HEK293 (cell line): ENCODE measurements around the gene ERBB2.

Experiments
- KLF1 ChIP-seq: fragments of 450-650 bp; formaldehyde crosslinking; IDR thresholded peaks from 2 replicates; pipeline ENCODE4 v1.5.1; 2016; ENCODE audit warnings: missing biosample characterization, missing genetic modification characterization
- KLF10 ChIP-seq: fragments of 450-650 bp; IDR thresholded peaks from 2 replicates; pipeline ENCODE4 v1.5.1; 2018; ENCODE audit warnings: missing biosample characterization, mild to moderate bottlenecking, missing genetic modification characterization
- SCRT2 ChIP-seq: fragments of 450-650 bp; formaldehyde crosslinking; IDR thresholded peaks from 2 replicates; pipeline ENCODE4 v1.5.1; 2016; ENCODE audit warnings: missing biosample characterization, missing genetic modification characterization
- ZIC2 ChIP-seq: fragments of 450-650 bp; formaldehyde crosslinking; IDR thresholded peaks from 2 replicates; pipeline ENCODE4 v1.5.1; 2016; ENCODE audit warnings: missing biosample characterization, missing genetic modification characterization
- ZNF133 ChIP-seq: fragments of 450-650 bp; formaldehyde crosslinking; IDR thresholded peaks from 2 replicates; pipeline ENCODE4 v1.5.1; 2016; ENCODE audit warnings: missing biosample characterization, missing genetic modification characterization
- ZNF211 ChIP-seq: fragments of 450-650 bp; formaldehyde crosslinking; IDR thresholded peaks from 2 replicates; pipeline ENCODE4 v1.5.1; 2016; ENCODE audit warnings: low read depth, missing biosample characterization, missing genetic modification characterization
- ZNF354C ChIP-seq: fragments of 450-650 bp; formaldehyde crosslinking; IDR thresholded peaks from 2 replicates; pipeline ENCODE4 v1.5.1; 2016; ENCODE audit warnings: missing biosample characterization, missing genetic modification characterization, low read depth, borderline replicate concordance
- ZNF391 ChIP-seq: fragments of 450-650 bp; formaldehyde crosslinking; IDR thresholded peaks from 2 replicates; pipeline ENCODE4 v1.5.1; 2016; ENCODE audit warnings: low read depth, missing biosample characterization, missing genetic modification characterization, borderline replicate concordance
- ZNF501 ChIP-seq: fragments of 450-650 bp; formaldehyde crosslinking; IDR thresholded peaks from 2 replicates; pipeline ENCODE4 v1.5.1; 2016; ENCODE audit warnings: missing biosample characterization, missing genetic modification characterization
- ZNF560 ChIP-seq: fragments of 450-650 bp; formaldehyde crosslinking; IDR thresholded peaks from 2 replicates; pipeline ENCODE4 v1.5.1; 2017; ENCODE audit warnings: missing biosample characterization, missing genetic modification characterization, borderline replicate concordance
- ZNF571 ChIP-seq: fragments of 450-650 bp; formaldehyde crosslinking; IDR thresholded peaks from 2 replicates; pipeline ENCODE4 v1.5.0; 2017; ENCODE audit warnings: missing biosample characterization, missing genetic modification characterization
- ZNF629 ChIP-seq: fragments of 450-650 bp; formaldehyde crosslinking; IDR thresholded peaks from 2 replicates; pipeline ENCODE4 v1.5.1; 2017; ENCODE audit warnings: missing biosample characterization, missing genetic modification characterization
- ZNF677 ChIP-seq: fragments of 450-650 bp; IDR thresholded peaks from 2 replicates; pipeline ENCODE4 v1.5.0; 2018; ENCODE audit warnings: missing biosample characterization, mild to moderate bottlenecking, missing genetic modification characterization, moderate library complexity
- ZNF776 ChIP-seq: fragments of 450-650 bp; formaldehyde crosslinking; IDR thresholded peaks from 2 replicates; pipeline ENCODE4 v1.5.0; 2017; ENCODE audit warnings: missing biosample characterization, missing genetic modification characterization, borderline replicate concordance
- ZXDB ChIP-seq: fragments of 450-650 bp; formaldehyde crosslinking; IDR thresholded peaks from 2 replicates; pipeline ENCODE4 v1.5.1; 2016; ENCODE audit warnings: missing biosample characterization, missing genetic modification characterization
- TF ChIP-seq, protein P1 (sequence below): fragments of 450-650 bp; formaldehyde crosslinking; IDR thresholded peaks from 2 replicates; pipeline ENCODE4 v1.5.1; 2017; ENCODE audit warnings: missing biosample characterization, missing genetic modification characterization
- TF ChIP-seq, protein P2 (sequence below): fragments of 450-650 bp; IDR thresholded peaks from 2 replicates; pipeline ENCODE4 v1.5.1; 2018; ENCODE audit warnings: missing biosample characterization, missing genetic modification characterization
- TF ChIP-seq, protein P3 (sequence below): sonication (generic); formaldehyde crosslinking; IDR thresholded peaks from 2 replicates; pipeline ENCODE4 v1.8.1; 2022; ENCODE audit warnings: mild to moderate bottlenecking, moderate library complexity, missing genetic modification reagents
- TF ChIP-seq, protein P4 (sequence below): fragments of 450-650 bp; formaldehyde crosslinking; IDR thresholded peaks from 2 replicates; pipeline ENCODE4 v1.5.1; 2016; ENCODE audit warnings: missing biosample characterization, missing genetic modification characterization, borderline replicate concordance
- TF ChIP-seq, protein P5 (sequence below): fragments of 450-650 bp; formaldehyde crosslinking; IDR thresholded peaks from 2 replicates; pipeline ENCODE4 v1.5.1; 2016; ENCODE audit warnings: missing biosample characterization, missing genetic modification characterization
- TF ChIP-seq, protein P6 (sequence below): fragments of 450-650 bp; formaldehyde crosslinking; IDR thresholded peaks from 2 replicates; pipeline ENCODE4 v1.5.1; 2016; ENCODE audit warnings: missing biosample characterization, missing genetic modification characterization
- TF ChIP-seq, protein P7 (sequence below): fragments of 450-650 bp; formaldehyde crosslinking; IDR thresholded peaks from 2 replicates; pipeline ENCODE4 v1.5.1; 2016; ENCODE audit warnings: missing biosample characterization, missing genetic modification characterization

Gene ERBB2

DNA sequence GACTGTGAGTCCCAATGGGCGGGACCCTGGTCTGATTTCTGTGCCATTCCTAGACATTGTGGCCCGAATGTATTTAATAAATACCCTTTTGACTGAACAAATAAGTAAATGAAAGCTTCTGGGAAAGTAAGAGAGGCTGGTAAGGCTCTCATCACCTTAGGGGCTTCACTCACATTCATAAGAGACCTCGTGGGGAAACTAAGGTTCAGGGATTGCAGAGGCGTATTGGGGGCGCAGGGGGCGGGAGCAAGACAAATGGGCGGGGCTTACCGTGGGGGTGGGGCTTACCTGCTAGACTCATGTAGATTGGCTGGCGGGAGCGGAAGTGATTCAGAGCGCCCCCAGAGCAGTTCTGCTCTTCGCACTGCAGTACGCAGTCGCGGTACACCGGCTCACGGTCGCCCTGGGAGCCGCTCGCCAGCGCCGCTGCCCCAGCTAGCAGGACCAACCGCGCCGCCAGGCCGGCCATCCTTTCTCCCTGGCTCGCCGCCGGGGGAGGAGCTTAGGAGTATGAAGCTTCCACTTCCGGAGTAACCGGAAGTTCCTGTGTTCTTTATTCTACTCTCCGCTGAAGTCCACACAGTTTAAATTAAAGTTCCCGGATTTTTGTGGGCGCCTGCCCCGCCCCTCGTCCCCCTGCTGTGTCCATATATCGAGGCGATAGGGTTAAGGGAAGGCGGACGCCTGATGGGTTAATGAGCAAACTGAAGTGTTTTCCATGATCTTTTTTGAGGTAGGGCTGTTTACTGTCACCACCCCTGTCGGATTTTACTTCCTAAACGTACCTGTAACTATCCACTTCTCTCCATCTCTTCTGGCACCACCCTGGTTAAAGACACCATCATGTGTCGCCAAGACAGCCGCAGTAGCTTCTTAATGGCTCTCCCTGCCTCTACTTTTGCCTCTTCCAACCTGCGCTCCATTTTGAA lies 12.1 kb upstream of the ERBB2 start, which contains the start of gene PGAP3 (continued):
- TF ChIP-seq ZNF501 (tag by site-specific recombination): peak; percentile 68; the same call in 1 of the 2 replicates
- no peak for TF ChIP-seq ZNF391 (tag by site-specific recombination)
- TF ChIP-seq ZNF776 (tag by site-specific recombination): no peak
- no peak; the same call in 1 of the 2 replicates for TF ChIP-seq ZXDB (tag by site-specific recombination)
- TF ChIP-seq ZNF629: peak; percentile 56; the same call in 1 of the 2 replicates
- TF ChIP-seq KLF1 (tag by site-specific recombination): no peak
- TF ChIP-seq, protein P1, sequence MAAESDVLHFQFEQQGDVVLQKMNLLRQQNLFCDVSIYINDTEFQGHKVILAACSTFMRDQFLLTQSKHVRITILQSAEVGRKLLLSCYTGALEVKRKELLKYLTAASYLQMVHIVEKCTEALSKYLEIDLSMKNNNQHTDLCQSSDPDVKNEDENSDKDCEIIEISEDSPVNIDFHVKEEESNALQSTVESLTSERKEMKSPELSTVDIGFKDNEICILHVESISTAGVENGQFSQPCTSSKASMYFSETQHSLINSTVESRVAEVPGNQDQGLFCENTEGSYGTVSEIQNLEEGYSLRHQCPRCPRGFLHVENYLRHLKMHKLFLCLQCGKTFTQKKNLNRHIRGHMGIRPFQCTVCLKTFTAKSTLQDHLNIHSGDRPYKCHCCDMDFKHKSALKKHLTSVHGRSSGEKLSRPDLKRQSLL (tag by site-specific recombination): no peak
- TF ChIP-seq, protein P2, sequence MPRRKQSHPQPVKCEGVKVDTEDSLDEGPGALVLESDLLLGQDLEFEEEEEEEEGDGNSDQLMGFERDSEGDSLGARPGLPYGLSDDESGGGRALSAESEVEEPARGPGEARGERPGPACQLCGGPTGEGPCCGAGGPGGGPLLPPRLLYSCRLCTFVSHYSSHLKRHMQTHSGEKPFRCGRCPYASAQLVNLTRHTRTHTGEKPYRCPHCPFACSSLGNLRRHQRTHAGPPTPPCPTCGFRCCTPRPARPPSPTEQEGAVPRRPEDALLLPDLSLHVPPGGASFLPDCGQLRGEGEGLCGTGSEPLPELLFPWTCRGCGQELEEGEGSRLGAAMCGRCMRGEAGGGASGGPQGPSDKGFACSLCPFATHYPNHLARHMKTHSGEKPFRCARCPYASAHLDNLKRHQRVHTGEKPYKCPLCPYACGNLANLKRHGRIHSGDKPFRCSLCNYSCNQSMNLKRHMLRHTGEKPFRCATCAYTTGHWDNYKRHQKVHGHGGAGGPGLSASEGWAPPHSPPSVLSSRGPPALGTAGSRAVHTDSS (tag by site-specific recombination): no peak
- TF ChIP-seq ZNF354C (tag by site-specific recombination): no peak
- TF ChIP-seq, protein P3, sequence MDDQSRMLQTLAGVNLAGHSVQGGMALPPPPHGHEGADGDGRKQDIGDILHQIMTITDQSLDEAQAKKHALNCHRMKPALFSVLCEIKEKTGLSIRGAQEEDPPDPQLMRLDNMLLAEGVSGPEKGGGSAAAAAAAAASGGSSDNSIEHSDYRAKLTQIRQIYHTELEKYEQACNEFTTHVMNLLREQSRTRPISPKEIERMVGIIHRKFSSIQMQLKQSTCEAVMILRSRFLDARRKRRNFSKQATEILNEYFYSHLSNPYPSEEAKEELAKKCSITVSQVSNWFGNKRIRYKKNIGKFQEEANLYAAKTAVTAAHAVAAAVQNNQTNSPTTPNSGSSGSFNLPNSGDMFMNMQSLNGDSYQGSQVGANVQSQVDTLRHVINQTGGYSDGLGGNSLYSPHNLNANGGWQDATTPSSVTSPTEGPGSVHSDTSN: no peak
- no peak for TF ChIP-seq ZNF560
- TF ChIP-seq ZNF211 (tag by site-specific recombination): no peak
- TF ChIP-seq, protein P4, sequence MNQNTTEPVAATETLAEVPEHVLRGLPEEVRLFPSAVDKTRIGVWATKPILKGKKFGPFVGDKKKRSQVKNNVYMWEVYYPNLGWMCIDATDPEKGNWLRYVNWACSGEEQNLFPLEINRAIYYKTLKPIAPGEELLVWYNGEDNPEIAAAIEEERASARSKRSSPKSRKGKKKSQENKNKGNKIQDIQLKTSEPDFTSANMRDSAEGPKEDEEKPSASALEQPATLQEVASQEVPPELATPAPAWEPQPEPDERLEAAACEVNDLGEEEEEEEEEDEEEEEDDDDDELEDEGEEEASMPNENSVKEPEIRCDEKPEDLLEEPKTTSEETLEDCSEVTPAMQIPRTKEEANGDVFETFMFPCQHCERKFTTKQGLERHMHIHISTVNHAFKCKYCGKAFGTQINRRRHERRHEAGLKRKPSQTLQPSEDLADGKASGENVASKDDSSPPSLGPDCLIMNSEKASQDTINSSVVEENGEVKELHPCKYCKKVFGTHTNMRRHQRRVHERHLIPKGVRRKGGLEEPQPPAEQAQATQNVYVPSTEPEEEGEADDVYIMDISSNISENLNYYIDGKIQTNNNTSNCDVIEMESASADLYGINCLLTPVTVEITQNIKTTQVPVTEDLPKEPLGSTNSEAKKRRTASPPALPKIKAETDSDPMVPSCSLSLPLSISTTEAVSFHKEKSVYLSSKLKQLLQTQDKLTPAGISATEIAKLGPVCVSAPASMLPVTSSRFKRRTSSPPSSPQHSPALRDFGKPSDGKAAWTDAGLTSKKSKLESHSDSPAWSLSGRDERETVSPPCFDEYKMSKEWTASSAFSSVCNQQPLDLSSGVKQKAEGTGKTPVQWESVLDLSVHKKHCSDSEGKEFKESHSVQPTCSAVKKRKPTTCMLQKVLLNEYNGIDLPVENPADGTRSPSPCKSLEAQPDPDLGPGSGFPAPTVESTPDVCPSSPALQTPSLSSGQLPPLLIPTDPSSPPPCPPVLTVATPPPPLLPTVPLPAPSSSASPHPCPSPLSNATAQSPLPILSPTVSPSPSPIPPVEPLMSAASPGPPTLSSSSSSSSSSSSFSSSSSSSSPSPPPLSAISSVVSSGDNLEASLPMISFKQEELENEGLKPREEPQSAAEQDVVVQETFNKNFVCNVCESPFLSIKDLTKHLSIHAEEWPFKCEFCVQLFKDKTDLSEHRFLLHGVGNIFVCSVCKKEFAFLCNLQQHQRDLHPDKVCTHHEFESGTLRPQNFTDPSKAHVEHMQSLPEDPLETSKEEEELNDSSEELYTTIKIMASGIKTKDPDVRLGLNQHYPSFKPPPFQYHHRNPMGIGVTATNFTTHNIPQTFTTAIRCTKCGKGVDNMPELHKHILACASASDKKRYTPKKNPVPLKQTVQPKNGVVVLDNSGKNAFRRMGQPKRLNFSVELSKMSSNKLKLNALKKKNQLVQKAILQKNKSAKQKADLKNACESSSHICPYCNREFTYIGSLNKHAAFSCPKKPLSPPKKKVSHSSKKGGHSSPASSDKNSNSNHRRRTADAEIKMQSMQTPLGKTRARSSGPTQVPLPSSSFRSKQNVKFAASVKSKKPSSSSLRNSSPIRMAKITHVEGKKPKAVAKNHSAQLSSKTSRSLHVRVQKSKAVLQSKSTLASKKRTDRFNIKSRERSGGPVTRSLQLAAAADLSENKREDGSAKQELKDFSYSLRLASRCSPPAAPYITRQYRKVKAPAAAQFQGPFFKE: no peak
- no peak for TF ChIP-seq ZNF677 (tag by site-specific recombination)
- TF ChIP-seq, protein P5, sequence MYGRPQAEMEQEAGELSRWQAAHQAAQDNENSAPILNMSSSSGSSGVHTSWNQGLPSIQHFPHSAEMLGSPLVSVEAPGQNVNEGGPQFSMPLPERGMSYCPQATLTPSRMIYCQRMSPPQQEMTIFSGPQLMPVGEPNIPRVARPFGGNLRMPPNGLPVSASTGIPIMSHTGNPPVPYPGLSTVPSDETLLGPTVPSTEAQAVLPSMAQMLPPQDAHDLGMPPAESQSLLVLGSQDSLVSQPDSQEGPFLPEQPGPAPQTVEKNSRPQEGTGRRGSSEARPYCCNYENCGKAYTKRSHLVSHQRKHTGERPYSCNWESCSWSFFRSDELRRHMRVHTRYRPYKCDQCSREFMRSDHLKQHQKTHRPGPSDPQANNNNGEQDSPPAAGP (tag by site-specific recombination): no peak
- TF ChIP-seq, protein P6, sequence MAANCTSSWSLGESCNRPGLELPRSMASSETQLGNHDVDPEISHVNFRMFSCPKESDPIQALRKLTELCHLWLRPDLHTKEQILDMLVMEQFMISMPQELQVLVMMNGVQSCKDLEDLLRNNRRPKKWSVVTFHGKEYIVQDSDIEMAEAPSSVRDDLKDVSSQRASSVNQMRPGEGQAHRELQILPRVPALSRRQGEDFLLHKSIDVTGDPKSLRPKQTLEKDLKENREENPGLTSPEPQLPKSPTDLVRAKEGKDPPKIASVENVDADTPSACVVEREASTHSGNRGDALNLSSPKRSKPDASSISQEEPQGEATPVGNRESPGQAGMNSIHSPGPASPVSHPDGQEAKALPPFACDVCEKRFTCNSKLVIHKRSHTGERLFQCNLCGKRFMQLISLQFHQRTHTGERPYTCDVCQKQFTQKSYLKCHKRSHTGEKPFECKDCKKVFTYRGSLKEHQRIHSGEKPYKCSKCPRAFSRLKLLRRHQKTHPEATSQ (tag by site-specific recombination): no peak
- TF ChIP-seq KLF10 (tag by site-specific recombination): peak; percentile 64
- TF ChIP-seq SCRT2: peak; percentile 46; the same call in 1 of the 2 replicates
- peak; percentile 47 for TF ChIP-seq ZIC2 (tag by site-specific recombination)
- no peak for TF ChIP-seq ZNF571 (tag by site-specific recombination)
- no peak for TF ChIP-seq ZNF133 (tag by site-specific recombination)
- TF ChIP-seq, protein P7, sequence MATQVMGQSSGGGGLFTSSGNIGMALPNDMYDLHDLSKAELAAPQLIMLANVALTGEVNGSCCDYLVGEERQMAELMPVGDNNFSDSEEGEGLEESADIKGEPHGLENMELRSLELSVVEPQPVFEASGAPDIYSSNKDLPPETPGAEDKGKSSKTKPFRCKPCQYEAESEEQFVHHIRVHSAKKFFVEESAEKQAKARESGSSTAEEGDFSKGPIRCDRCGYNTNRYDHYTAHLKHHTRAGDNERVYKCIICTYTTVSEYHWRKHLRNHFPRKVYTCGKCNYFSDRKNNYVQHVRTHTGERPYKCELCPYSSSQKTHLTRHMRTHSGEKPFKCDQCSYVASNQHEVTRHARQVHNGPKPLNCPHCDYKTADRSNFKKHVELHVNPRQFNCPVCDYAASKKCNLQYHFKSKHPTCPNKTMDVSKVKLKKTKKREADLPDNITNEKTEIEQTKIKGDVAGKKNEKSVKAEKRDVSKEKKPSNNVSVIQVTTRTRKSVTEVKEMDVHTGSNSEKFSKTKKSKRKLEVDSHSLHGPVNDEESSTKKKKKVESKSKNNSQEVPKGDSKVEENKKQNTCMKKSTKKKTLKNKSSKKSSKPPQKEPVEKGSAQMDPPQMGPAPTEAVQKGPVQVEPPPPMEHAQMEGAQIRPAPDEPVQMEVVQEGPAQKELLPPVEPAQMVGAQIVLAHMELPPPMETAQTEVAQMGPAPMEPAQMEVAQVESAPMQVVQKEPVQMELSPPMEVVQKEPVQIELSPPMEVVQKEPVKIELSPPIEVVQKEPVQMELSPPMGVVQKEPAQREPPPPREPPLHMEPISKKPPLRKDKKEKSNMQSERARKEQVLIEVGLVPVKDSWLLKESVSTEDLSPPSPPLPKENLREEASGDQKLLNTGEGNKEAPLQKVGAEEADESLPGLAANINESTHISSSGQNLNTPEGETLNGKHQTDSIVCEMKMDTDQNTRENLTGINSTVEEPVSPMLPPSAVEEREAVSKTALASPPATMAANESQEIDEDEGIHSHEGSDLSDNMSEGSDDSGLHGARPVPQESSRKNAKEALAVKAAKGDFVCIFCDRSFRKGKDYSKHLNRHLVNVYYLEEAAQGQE: 0 out of 2 replicates have a peak, but pooled peaks have one; percentile 35
